SHP77 (cell line): ENCODE results near the gene RNU1-2.
"Not testable (repeated sequence)": the region's sequence is repeated elsewhere in the genome, so short reads cannot be mapped to it uniquely, and the experiment has no call there.

Experiments
- DNase-seq, 2 experiments: peaks; one replicate each; lab custom pipeline; 2025; lab: John Stamatoyannopoulos, UW

RNU1-2 gene

DNA sequence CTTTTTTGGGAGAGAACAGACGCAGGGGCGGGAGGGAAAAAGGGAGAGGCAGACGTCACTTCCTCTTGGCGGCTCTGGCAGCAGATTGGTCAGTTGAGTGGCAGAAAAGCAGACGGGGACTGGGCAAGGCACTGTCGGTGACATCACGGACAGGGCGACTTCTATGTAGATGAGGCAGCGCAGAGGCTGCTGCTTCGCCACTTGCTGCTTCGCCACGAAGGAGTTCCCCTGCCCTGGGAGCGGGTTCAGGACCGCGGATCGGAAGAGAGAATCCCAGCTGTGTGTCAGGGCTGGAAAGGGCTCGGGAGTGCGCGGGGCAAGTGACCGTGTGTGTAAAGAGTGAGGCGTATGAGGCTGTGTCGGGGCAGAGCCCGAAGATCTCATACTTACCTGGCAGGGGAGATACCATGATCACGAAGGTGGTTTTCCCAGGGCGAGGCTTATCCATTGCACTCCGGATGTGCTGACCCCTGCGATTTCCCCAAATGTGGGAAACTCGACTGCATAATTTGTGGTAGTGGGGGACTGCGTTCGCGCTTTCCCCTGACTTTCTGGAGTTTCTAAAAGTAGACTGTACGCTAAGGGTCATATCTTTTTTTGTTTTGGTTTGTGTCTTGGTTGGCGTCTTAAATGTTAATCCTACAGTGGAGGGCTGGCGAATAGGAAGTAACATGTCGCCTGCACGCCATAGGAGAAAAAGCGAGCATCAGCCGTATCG, at the start of gene RNU1-2:
TSS of gene RNU1-2 (plus strand) at position 383 of the 718 bp plus-strand sequence.
- DNase-seq = peak; percentile 94 to 95

DNA sequence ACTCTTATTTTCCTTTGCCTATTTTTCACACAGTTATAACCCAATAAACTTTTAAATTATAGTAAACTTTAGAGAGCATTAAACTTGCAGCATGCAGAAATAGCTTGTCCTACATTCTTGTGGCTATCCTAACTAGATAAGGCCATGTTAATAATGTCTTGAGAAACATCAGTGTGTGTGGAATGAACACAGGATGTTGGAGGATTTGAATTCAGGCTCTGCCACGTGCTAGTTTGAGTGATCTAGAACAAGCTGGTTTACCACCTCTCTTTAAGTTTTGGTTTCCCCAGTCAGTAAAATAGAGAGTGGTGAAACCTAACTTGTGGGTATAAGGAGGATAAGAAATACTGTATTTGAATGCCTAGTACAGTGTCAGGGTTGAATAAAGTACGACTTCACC, 39.6 kb upstream of the RNU1-2 start:
- DNase-seq = not testable (repeated sequence)

DNA sequence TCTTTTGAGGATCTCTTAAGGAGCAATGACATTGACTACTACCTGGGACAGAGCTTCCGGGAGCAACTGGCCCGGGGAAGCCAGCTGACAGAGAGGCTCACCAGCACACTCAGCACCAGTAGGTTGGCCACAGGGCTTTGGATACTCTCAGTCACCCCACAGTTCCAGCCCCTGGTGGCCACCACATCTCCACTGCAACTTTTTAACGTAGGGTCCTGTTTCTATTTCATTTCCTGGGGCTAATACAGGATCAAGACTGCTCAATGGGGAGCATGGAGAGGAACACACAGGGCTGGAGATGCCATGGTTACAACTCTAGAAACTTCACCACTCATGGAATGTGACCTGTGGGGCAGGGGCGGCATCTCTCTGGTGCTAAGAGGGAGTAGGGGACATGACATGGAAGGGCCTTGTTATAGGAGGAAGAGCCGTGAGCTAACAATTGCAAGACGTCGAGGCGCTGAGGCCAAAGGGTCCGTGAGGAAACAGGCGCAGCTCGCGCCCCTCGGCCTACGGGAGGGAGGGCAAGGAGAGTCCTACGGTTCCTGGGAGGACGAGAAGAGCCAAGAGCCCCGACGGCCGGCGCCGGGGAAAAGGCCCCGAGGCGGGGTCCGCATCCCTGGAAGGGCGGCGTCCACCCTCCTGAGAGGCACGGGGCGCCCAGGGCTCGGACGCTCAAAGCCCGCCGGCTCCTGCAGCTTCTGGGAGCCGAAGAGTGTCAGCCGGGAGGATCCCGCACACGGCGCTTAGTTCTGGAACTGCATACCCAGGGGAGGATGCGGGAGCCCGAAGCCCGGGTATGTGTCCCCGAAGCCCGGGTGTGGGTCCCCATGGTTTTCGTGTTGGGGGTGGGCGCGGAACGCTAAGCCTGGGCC, 36.4 kb upstream of the RNU1-2 start:
- DNase-seq = not testable (repeated sequence)

DNA sequence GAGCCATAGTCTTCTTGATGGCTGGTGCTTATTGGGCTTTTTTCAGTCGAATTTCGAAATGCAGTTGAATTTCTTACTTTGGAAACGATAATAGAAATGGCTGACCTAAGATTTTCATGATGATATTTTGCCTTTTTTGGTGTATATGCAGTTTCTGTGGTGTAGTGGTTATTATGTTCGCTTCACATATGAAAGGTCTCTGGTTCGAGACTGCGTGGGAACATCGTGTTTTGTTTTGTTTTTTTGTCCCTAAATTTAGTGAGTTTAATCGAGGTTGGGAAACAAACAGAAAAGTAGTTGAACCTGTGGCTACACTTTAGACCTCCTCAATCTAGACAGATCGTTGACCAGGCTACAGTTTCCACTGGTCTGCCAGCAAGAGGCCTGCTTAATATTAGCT, 35.7 kb upstream of the RNU1-2 start:
- DNase-seq = not testable (repeated sequence)

DNA sequence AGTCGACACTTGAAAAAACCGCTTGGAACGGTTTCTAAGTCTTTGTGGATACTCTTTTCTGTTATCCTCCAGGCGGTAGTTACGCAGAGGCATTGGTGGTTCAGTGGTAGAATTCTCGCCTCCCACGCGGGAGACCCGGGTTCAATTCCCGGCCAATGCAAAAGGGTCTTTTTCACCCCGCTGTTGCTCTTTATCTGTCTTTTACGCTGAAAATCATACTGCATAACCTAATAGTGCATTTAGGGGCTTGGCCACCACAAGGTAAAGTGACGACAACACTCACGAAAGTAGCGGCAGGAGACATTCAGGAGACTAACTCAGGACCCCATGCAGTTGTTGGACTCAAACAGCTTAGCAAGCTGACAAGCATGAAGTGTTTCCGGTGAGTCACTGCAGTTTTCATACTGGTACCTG, 33.9 kb upstream of the RNU1-2 start:
- not testable (repeated sequence) for DNase-seq

DNA sequence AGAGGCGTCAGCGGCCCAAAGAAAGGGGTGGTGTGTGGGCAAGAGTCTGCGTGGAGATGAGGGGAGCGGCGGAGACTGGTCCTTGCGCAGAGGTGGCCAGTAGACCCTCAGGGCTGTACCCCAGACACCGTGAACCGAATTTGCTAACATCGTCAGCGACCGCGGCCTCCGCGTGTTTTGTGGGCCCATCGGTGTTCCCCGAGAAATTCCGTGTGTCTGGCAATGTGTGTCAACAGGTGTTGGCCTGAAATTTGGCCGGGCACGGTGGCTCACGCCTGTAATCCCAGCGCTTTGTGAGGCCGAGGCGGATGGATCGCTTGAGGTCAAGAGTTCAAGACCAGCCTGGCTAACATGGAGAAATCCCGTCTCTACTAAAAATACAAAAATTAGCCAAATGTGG, 33.4 kb upstream of the RNU1-2 start:
- DNase-seq = not testable (repeated sequence)

DNA sequence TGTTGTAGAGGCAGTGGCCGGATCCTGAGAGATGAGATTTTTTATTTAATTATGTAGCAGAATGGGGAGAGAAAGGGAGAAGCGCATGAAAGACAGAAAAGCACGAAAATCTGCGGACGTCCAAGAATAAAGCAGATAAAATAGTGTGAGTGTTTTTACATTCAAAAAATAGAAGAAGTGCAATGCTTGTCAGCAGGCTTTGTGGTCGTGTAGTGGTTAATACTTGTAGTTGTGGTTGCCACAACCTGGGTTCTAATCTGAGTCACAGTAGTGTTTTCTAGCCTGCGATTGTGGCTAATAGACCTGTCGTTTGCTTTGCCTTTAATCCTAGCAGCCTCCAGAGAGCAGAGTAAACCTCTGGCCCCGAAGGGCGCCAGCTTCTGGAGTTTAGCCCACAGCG, 32.8 kb upstream of the RNU1-2 start:
- DNase-seq = not testable (repeated sequence)

DNA sequence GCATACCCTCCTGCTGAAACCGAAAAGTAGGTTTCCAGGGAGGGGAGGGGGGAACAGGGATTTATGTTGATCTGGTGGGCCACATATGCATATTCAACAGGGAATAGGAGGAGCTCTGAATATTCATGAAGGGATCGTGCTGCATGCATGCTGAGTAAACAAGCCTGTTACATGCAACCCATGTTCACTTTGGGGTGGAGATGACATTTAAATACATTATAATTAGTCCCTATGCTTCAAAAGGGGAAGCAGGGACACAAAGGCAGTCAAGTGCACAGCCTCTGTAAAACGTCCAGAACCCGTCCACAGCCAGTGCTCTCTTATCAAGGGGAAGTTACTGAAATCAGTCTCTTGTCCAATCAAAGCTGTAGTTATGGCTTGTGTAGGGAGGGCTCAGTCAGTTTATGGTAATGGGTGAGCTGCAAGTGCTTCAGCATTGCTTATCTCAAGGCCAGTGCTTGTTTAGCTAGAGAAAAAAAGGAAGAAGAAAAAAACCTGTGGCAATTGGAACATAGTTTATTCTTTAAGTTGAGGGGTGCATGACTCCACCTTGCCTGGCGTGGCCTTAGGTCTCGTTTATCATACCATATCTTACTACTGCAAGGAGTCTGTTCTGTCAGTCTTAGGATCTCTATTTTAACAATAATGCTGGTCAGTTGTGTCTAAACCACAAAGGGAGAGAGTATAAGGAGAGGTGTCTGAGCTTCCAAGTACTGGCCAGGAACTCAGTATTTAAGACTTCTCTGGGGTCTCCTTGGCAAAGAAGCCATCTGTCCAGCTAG, 28.7 kb upstream of the RNU1-2 start:
- not testable (repeated sequence) for DNase-seq

DNA sequence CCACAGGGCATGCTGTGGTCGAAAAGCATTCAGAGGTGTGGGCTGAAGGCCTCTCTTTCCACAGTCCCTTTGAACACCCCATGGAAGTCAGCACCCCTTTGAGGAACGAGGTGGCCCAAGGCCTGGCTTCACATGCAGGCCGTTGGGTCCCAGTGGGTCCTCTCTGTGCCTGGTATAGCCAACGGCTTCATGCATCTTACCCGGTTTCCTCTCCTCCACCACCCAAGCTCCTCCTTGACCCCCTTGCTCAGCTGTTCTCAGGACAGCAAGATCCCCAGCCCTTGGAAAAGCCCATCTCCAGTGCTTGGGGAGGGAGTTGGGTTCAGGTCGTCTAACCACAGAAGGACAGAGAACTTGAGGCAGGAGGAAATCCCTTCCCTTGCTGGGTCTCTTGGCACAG, 27.0 kb upstream of the RNU1-2 start:
- not testable (repeated sequence) for DNase-seq

DNA sequence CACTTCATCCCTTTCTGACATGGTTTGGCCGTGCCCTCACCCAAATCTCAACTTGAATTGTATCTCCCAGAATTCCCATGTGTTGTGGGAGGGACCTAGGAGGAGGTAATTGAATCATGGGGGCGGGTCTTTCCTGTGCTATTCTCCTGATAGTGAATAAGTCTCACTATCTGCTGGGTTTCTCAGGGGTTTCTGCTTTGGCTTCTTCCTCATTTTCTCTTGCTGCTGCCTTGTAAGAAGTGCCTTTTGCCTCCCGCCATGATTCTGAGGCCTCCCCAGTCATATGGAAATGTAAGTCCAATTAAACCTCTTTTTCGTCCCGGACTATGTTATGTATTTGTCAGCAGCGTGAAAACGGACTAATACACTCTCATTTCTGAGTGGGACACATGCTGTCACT, 25.8 kb upstream of the RNU1-2 start:
- DNase-seq = not testable (repeated sequence)

DNA sequence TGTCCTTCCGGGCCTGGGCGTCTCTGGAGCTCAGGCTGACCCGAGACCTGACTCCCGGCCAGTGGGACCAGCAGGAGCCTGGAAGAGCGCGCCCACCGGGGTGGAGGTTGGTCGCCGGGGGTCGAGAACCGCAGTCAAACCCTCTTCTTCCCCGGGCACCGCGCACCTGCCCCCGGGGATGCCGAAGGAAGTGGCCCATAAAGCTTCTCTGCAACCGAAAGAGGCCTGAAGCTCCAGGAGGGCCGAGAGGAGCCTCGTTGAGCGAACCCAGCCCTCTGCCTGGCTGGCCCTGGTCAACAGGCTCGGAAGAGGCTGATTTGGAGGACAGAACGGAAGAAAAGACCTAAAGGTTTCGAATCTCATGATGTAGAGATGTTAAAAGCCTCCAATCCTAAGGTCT, 24.6 kb upstream of the RNU1-2 start:
- DNase-seq = not testable (repeated sequence)

DNA sequence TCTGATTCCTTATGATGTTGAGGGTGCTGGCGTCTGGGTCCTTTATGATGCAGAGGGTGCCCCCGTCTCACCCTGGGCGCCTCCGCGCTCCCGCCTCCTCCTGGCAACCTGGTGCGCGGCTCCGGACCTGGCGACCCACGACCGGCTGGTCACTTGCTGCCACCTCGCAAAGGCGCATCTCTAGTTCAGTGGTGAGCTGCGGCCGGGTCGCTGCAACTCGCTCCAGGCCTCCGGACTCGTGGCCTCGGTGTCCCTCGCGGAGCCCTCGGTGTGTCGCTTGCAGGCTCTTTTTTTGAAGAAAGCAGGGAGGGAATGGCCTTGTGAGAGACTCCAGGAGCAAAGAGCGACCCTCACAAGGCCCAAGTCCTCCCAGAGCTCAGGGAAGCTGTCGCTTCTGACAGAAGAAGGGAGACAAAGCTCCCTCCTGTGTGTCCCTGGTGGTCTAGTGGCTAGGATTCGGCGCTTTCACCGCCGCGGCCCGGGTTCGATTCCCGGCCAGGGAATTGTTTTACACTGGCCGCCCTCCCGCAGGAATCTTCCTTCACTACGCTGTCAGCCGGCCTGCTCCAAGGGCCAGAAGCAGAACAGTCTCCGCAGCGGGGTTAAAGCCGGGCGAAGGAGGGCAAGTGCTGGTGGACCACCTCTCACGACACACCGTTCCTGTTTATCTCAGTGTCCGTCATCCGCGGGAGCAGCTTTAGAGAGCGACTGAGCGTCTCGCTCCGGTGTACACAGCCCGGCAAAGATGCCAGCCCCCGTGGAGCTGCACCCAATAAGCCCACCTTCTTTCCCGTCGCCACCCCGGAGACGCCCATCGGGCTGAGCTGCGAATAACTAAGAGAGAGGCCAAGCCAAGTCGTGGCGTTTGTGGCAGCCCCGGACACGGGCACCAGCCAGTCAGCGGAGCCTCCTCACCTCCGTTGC, 23.4 kb upstream of the RNU1-2 start:
- peak in 1 of 2 experiments; percentile 55 for DNase-seq

DNA sequence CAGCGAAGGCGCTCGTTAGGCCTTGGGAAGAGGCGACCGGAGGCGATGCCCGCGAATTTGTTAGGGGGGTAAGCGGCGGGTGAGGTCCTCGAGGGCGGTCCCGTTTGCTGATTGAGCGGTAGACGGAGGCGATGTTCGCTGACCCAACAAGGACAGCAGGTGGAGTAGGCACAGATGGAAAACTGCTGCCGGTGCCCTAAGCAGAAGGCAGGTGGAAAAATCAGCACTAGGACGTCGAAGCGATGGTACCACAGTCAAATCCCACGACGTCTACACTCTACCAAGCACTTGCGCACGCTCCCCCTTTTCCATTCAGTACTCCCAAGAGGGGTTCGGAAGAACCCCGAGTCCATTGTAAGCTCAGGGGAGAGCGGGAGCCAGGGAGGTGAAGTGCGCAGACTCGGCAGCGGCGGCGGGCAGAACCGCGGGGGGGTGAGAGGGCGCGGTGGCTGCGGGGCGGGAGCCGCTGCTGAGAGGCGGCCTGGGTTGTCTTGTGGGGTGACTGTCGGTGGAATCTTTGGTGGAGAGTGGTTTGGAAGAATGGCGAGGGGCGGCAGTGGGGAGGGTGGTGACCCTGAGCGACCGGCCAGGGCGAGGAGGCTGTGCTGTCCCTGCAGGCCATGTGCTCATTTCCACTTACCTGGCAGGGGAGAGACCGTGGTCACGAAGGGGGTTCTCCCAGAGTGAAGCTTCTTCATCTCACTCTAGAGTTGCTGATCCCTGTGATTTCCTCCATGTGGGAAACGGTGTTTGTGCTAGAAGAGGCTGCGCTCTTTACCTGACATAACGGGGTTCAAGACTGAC, 22.5 kb upstream of the RNU1-2 start:
- DNase-seq = not testable (repeated sequence)

DNA sequence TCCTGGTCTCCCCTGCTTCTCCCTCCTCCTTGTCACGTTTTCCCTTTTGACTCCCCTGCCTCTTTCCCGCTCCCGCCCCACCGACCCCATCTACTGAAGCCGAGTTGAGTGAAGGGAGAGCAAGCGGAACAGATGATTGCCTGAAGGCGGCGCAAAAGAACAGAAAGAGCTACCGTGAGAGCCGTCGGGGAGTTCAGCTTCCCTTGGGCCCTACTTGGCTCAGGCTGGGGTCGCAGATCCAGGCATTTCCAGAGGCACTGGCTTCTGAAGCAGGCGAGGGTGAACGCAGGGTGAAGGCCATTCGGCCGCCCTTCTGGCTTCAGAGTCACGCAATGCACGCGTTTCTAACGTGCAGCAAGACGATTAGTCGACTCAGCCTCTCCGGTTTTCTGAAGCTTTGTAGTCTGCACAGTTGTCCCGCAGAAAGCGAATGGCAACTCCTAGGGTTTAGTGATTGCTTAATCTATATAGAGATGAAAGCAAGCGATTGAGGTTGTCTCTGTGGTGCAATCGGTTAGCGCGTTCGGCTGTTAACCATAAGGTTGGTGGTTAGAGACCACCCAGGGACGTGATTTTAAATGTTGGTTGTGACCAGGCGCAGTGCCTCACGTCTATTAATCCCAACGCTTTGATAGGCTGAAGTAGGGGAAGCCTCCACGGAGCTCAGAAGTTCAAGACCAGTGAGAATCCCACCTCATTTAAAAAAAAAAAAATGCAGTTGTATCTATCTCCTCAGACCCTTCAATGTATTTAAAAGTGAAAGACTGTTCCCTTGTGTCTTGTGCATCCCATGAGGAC, 20.6 kb upstream of the RNU1-2 start:
- not testable (repeated sequence) for DNase-seq

DNA sequence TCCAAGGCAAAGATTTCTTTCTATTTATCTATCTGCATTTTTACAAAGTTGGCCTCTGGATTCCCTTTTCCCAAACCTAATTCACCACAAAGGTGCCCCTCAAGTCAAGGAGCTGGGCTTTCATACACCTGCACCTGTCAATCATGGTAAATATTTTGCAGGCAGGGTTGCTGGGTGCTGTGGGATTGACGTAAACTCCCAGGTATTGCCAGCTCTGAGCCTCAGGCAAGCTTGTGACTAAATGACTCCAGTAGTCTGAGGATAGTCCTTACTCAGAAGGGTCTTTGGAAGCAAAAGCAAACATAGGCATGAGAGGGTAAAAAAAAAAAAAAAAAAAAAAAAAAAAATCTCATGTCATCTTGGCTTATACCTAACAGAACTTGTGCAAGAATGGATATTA, 14.0 kb upstream of the RNU1-2 start:
- DNase-seq = not testable (repeated sequence)

DNA sequence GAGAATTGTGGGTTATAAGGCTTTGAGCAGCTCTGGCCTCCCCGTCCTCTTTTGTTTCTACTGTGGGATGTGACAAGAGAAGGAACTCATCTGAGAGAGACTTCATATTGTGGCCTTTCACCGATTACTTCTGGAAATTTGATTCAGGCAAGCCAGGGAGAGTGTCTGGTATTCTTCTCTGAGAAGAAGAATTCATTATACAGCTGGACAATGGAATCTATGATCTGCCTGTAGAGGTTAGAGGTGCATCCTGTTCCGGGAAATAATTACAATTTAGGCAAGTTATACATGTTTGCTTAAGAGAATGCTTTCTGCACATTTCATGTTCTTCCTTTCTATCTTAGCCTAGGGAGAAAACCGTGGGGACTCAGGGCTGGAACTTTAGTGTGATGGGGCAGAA, 12.8 kb upstream of the RNU1-2 start:
- no peak for DNase-seq

DNA sequence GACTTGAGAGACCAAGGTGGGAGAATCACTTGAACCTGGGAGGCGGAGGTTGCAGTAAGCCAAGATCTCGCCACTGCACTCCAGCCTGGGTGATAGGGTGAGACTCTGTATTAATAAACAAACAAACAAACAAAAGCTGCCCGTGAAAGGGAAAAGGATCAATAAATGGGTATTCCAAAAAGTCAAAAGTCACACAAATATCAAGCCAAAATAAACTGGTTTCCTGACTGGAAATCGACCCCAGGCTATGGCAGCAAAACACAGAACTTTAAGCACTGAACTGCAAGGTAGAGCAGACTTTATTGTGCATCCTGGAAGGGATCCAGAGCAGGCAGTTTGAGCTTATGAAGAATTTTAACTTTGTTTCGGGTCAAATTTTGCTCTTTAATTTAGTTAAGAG, 11.3 kb upstream of the RNU1-2 start:
- DNase-seq = not testable (repeated sequence)

DNA sequence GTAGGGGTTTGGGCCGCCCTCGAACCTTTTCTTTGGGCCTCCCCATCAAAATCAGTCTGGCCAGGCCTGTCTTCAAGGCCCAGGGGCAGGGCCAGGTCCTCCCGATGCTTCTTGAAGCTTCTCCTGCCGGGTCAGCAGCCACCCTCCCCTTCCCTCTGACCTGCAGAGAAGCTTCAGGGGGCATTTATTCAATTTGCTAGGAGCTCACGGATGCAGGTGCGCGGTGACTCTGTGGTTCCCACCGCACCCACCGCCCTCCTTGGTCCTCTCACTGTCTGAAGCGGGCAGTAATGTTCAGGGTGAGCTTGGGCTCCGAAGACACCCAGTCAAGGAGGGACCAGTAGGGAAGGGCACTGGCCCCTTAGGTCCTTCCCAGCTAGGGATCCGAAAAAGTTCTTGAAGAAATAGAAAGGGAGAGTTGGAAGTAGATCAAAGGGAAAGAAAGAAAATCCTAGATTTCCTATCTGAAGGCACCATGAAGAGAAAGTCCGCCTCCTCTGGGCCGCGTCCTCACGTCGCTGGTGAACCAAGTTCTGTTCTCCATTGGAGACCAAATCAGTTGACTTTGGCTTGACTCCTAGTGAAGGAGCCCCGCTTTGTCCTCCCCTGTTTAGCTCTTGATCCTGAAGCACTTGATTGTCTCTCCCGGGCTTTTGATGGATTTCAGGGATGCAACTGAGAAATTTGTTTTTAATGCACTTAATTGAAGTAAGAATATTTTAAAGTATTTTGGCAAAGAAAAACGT, 8.7 kb upstream of the RNU1-2 start:
- DNase-seq = no peak
